Thyroid gland (tissue), 4 donors: ENCODE measurements around the gene WDR37.

Source experiments
- POLR2A ChIP-seq, 2 donors: fragments of 450-650 bp; IDR thresholded peaks; one replicate each; pipeline ENCODE4 v1.6.1; 2017; ENCODE audit warnings: antibody characterized with exemption in 2 of 2, mild to moderate bottlenecking in 2 of 2, moderate library complexity in 1 of 2
- TF ChIP-seq, protein P1 (sequence below), 6 experiments: fragments of 200-600 bp in 3 of 6; fragments of 450-650 bp in 3 of 6; sonication (generic) in 3 of 6; IDR thresholded peaks; one replicate each; pipeline ENCODE4 v1.5.1; 2016 to 2019; ENCODE audit warnings: antibody characterized with exemption in 6 of 6, mild to moderate bottlenecking in 2 of 6, inconsistent platforms in 1 of 6, moderate library complexity in 1 of 6

DNA sequence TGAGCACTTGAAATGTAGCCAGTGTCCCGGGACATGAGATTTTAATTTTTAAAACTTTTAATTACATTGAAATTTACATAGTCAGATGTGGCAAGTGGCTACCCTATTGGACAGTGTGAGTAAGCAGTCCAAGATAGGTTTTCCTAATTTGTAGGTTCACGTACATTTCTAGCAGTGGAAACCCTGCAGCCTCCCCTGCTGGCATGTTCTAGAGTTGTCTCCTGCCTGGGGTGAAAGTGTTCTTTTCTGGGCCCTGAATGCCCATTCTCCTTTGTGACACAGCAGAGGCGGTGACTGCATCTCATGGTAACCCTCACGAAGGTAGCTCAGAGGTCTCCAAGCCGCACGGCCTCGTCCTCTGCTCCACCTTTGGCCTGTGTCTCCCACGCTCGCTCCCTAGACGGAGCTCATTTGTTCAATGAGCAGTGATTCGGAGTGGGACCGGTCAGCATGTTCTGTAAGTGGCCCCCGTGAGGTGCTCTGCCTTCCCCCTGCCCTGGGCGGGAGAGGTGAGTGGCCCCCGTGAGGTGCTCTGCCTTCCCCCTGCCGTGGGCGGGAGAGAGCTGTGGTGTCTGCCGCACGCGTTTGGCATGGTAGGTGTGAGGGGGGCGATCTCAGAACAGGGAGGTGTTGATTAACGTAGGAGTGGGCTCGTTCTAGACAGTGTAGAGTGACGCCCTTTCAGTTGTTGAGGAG lies 18.0 kb downstream of the WDR37 start:
- TF ChIP-seq, protein P1, sequence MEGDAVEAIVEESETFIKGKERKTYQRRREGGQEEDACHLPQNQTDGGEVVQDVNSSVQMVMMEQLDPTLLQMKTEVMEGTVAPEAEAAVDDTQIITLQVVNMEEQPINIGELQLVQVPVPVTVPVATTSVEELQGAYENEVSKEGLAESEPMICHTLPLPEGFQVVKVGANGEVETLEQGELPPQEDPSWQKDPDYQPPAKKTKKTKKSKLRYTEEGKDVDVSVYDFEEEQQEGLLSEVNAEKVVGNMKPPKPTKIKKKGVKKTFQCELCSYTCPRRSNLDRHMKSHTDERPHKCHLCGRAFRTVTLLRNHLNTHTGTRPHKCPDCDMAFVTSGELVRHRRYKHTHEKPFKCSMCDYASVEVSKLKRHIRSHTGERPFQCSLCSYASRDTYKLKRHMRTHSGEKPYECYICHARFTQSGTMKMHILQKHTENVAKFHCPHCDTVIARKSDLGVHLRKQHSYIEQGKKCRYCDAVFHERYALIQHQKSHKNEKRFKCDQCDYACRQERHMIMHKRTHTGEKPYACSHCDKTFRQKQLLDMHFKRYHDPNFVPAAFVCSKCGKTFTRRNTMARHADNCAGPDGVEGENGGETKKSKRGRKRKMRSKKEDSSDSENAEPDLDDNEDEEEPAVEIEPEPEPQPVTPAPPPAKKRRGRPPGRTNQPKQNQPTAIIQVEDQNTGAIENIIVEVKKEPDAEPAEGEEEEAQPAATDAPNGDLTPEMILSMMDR (IDR thresholded peaks at IDR 0.05) = no peak
- no peak for TF ChIP-seq POLR2A (IDR thresholded peaks at IDR 0.05)
